GM19468 (cell line): ENCODE data around the gene GTF2H1.

Experiments
- ATAC-seq: cut with Tn5 transposase; IDR thresholded peaks from one replicate; pipeline ENCODE4 v1.9.1; 2021; ENCODE audit warnings: mild to moderate bottlenecking, moderate library complexity, moderate number of reproducible peaks; ENCODE audit not compliant: unreplicated experiment; ENCODE audit errors: extremely low read depth

GTF2H1 gene

GRCh38 chr11:18408558-18409291, 86.4 kb downstream of the GTF2H1 start:
- no peak for ATAC-seq

- no peak for ATAC-seq
These were observed 94.1 kb downstream of the GTF2H1 start for GRCh38 chr11:18416459-18416858.
